Measurements from ENCODE around the gene CXCL5.

GRCh38 chr4:74038086-74038424 is 39.6 kb upstream of the CXCL5 start:
- TF ChIP-seq CEBPB (IDR thresholded peaks at IDR 0.05) (no peak), MAX (IDR thresholded peaks at IDR 0.05) (no peak), YY1 (IDR thresholded peaks at IDR 0.05; ENCODE audit: low read depth) (no peak), TCF12 (IDR thresholded peaks at IDR 0.05; ENCODE audit: low read depth) (no peak), CREB1 (IDR thresholded peaks at IDR 0.05; ENCODE audit: low read depth) (no peak), EGR1 (IDR thresholded peaks at IDR 0.05) (no peak), TAF1 (IDR thresholded peaks at IDR 0.05; ENCODE audit: low read depth) (no peak), RAD21 (IDR thresholded peaks at IDR 0.05; ENCODE audit: low read depth) (peak; percentile 6; the same call in 1 of the 2 replicates), NFIC (IDR thresholded peaks at IDR 0.05) (no peak), FOXM1 (IDR thresholded peaks at IDR 0.05; ENCODE audit: borderline replicate concordance, low read depth) (no peak), TEAD4 (IDR thresholded peaks at IDR 0.05) (no peak)
- TF ChIP-seq, protein P1, sequence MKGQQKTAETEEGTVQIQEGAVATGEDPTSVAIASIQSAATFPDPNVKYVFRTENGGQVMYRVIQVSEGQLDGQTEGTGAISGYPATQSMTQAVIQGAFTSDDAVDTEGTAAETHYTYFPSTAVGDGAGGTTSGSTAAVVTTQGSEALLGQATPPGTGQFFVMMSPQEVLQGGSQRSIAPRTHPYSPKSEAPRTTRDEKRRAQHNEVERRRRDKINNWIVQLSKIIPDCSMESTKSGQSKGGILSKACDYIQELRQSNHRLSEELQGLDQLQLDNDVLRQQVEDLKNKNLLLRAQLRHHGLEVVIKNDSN (IDR thresholded peaks at IDR 0.05), result no peak
